ENCODE measurements around the gene PEMT.
A peak's percentile ranks its signal among the peaks of the same experiment; 100 is the strongest.

The PEMT gene

DNA sequence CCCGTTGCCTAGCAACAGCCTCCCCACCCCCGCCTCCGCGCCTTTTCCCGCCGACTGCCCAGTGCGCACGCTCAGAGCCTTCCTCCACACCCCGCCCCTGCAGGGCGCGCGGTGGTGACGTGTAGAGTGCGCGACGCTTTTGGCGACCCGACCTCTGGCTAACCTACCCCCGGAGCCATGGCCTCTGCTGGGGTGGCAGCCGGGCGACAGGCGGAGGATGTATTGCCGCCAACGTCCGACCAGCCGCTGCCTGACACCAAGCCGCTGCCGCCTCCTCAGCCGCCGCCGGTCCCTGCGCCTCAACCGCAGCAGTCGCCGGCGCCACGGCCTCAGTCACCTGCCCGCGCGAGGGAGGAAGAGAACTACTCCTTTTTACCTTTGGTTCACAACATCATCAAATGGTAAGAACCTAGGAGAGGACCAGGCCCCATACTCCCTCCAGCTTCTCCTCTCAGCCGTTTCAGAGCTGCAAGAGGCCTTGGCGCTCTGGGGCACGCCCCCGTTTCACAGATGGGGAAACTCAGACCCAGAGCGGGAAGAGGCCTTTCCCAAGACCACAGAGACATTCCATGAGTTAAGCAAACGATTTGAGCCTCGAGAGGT, 114.5 kb downstream of the PEMT start, which contains the start of gene MED9 (continued):
- TF ChIP-seq ZNF561 (tag by site-specific recombination; IDR thresholded peaks at IDR 0.05; ENCODE audit: borderline replicate concordance) = peak; percentile 24; the same call in 1 of the 2 replicates
- no peak for TF ChIP-seq ZNF350 (tag by site-specific recombination; IDR thresholded peaks at IDR 0.05)
- no peak for TF ChIP-seq ZNF138 (tag by site-specific recombination; IDR thresholded peaks at IDR 0.05; ENCODE audit: borderline replicate concordance)
- no peak for TF ChIP-seq ZNF157 (tag by site-specific recombination; IDR thresholded peaks at IDR 0.05)
- TF ChIP-seq, protein P1, sequence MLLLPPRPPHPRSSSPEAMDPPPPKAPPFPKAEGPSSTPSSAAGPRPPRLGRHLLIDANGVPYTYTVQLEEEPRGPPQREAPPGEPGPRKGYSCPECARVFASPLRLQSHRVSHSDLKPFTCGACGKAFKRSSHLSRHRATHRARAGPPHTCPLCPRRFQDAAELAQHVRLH (tag by site-specific recombination; IDR thresholded peaks at IDR 0.05) = peak; percentile 86
- TF ChIP-seq, protein P2, sequence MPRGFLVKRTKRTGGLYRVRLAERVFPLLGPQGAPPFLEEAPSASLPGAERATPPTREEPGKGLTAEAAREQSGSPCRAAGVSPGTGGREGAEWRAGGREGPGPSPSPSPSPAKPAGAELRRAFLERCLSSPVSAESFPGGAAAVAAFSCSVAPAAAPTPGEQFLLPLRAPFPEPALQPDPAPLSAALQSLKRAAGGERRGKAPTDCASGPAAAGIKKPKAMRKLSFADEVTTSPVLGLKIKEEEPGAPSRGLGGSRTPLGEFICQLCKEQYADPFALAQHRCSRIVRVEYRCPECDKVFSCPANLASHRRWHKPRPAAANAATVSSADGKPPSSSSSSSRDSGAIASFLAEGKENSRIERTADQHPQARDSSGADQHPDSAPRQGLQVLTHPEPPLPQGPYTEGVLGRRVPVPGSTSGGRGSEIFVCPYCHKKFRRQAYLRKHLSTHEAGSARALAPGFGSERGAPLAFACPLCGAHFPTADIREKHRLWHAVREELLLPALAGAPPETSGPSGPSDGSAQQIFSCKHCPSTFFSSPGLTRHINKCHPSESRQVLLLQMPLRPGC (tag by site-specific recombination; IDR thresholded peaks at IDR 0.05) = peak; percentile 76; the same call in 1 of the 2 replicates
- TF ChIP-seq, protein P3, sequence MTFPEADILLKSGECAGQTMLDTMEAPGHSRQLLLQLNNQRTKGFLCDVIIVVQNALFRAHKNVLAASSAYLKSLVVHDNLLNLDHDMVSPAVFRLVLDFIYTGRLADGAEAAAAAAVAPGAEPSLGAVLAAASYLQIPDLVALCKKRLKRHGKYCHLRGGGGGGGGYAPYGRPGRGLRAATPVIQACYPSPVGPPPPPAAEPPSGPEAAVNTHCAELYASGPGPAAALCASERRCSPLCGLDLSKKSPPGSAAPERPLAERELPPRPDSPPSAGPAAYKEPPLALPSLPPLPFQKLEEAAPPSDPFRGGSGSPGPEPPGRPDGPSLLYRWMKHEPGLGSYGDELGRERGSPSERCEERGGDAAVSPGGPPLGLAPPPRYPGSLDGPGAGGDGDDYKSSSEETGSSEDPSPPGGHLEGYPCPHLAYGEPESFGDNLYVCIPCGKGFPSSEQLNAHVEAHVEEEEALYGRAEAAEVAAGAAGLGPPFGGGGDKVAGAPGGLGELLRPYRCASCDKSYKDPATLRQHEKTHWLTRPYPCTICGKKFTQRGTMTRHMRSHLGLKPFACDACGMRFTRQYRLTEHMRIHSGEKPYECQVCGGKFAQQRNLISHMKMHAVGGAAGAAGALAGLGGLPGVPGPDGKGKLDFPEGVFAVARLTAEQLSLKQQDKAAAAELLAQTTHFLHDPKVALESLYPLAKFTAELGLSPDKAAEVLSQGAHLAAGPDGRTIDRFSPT (tag by site-specific recombination; IDR thresholded peaks at IDR 0.05) = peak; percentile 56; the same call in 1 of the 2 replicates
- peak; percentile 83 for TF ChIP-seq ZBTB17 (tag by site-specific recombination; IDR thresholded peaks at IDR 0.05)
- no peak; the same call in 1 of the 2 replicates for TF ChIP-seq ZXDB (tag by site-specific recombination; IDR thresholded peaks at IDR 0.05)
- TF ChIP-seq ZEB2 (tag by site-specific recombination; IDR thresholded peaks at IDR 0.05) = peak; percentile 61; the same call in 1 of the 2 replicates
- TF ChIP-seq, protein P4, sequence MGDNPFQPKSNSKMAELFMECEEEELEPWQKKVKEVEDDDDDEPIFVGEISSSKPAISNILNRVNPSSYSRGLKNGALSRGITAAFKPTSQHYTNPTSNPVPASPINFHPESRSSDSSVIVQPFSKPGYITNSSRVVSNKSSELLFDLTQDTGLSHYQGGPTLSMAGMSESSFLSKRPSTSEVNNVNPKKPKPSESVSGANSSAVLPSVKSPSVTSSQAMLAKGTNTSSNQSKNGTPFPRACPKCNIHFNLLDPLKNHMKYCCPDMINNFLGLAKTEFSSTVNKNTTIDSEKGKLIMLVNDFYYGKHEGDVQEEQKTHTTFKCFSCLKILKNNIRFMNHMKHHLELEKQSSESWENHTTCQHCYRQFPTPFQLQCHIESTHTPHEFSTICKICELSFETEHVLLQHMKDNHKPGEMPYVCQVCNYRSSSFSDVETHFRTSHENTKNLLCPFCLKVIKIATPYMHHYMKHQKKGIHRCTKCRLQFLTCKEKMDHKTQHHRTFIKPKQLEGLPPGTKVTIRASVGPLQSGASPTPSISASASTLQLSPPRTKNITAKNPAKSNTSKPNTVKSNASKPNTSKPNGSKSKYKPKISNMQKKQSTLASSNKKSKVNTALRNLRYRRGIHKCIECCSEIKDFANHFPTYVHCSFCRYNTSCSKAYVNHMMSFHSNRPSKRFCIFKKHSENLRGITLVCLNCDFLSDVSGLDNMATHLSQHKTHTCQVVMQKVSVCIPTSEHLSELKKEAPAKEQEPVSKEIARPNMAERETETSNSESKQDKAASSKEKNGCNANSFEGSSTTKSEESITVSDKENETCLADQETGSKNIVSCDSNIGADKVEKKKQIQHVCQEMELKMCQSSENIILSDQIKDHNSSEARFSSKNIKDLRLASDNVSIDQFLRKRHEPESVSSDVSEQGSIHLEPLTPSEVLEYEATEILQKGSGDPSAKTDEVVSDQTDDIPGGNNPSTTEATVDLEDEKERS (tag by site-specific recombination; IDR thresholded peaks at IDR 0.05) = no peak; the same call in 1 of the 2 replicates
- TF ChIP-seq, protein P5, sequence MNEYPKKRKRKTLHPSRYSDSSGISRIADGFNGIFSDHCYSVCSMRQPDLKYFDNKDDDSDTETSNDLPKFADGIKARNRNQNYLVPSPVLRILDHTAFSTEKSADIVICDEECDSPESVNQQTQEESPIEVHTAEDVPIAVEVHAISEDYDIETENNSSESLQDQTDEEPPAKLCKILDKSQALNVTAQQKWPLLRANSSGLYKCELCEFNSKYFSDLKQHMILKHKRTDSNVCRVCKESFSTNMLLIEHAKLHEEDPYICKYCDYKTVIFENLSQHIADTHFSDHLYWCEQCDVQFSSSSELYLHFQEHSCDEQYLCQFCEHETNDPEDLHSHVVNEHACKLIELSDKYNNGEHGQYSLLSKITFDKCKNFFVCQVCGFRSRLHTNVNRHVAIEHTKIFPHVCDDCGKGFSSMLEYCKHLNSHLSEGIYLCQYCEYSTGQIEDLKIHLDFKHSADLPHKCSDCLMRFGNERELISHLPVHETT (tag by site-specific recombination; IDR thresholded peaks at IDR 0.05) = peak; percentile 63; the same call in 1 of the 2 replicates
- TF ChIP-seq ZNF37A (tag by site-specific recombination; IDR thresholded peaks at IDR 0.05) = no peak
- TF ChIP-seq SCRT2 (tag by site-specific recombination; IDR thresholded peaks at IDR 0.05) = no peak
- TF ChIP-seq, protein P6, sequence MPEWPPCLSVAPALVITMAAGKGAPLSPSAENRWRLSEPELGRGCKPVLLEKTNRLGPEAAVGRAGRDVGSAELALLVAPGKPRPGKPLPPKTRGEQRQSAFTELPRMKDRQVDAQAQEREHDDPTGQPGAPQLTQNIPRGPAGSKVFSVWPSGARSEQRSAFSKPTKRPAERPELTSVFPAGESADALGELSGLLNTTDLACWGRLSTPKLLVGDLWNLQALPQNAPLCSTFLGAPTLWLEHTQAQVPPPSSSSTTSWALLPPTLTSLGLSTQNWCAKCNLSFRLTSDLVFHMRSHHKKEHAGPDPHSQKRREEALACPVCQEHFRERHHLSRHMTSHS (tag by site-specific recombination; IDR thresholded peaks at IDR 0.05) = no peak
- TF ChIP-seq, protein P7, sequence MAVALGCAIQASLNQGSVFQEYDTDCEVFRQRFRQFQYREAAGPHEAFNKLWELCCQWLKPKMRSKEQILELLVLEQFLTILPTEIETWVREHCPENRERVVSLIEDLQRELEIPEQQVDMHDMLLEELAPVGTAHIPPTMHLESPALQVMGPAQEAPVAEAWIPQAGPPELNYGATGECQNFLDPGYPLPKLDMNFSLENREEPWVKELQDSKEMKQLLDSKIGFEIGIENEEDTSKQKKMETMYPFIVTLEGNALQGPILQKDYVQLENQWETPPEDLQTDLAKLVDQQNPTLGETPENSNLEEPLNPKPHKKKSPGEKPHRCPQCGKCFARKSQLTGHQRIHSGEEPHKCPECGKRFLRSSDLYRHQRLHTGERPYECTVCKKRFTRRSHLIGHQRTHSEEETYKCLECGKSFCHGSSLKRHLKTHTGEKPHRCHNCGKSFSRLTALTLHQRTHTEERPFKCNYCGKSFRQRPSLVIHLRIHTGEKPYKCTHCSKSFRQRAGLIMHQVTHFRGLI (tag by site-specific recombination; IDR thresholded peaks at IDR 0.05) = no peak
- TF ChIP-seq KLF8 (tag by site-specific recombination; IDR thresholded peaks at IDR 0.05) = peak; percentile 89
- TF ChIP-seq GLI2 (tag by site-specific recombination; IDR thresholded peaks at IDR 0.05; ENCODE audit: borderline replicate concordance, low read depth) = no peak
- TF ChIP-seq EGR2 (tag by site-specific recombination; IDR thresholded peaks at IDR 0.05; ENCODE audit: low read depth) = peak; percentile 92
- TF ChIP-seq ZNF214 (tag by site-specific recombination; IDR thresholded peaks at IDR 0.05; ENCODE audit: borderline replicate concordance) = no peak

All from HEK293 (cell line).